GM18511 (cell line): ENCODE data around the gene VTN.

Experiments
- ATAC-seq: cut with Tn5 transposase; IDR thresholded peaks from one replicate; pipeline ENCODE4 v1.9.1; 2021; ENCODE audit warnings: mild to moderate bottlenecking, moderate library complexity; ENCODE audit not compliant: unreplicated experiment

VTN gene

GRCh38 chr17:28324781-28325180 lies 45.3 kb downstream of the VTN start:
- no peak for ATAC-seq

- ATAC-seq, result no peak
Observed at GRCh38 chr17:28324267-28324745, 45.8 kb downstream of the VTN start.

GRCh38 chr17:28320215-28321061 lies 49.7 kb downstream of the VTN start:
- ATAC-seq, result no peak

GRCh38 chr17:28319598-28319935 lies 50.5 kb downstream of the VTN start:
- ATAC-seq, result no peak

GRCh38 chr17:28318759-28319597 lies 51.1 kb downstream of the VTN start, which contains the start of gene TMEM97:
Gene TMEM97, plus strand, starts transcription at chr17:28319200. Its CDS starts 40 bp downstream, at chr17:28319240.
- ATAC-seq, result peak; percentile 98

GRCh38 chr17:28317966-28318758 lies 51.9 kb downstream of the VTN start:
- peak; percentile 20 for ATAC-seq
